Measurements from ENCODE around the gene KLHDC8A.
A peak's percentile ranks its signal among the peaks of the same experiment; 100 is the strongest.

The KLHDC8A gene

GRCh38 chr1:205343431-205344065 is 13.2 kb downstream of the KLHDC8A start:
- no peak for DNase-seq

GRCh38 chr1:205342986-205343385 is 13.7 kb downstream of the KLHDC8A start:
- no peak for DNase-seq

DNA sequence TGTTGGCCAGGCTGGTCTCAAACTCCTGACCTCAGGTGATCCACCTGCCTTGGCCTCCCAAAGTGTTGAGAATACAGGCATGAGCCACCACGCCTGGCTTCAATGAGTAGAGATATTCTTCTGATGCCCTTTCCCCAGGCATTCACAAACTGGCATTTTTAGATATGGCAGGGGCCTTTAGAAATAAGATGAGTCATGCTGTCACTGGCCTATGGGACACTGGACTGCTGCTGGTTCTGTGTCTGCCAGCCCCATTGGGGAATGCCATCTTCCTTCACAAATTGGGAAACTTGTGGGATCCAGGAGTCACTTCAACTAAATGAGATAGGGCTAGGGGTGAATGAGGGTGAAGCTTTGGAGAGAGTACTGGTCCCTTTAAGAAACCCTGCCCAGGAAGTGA is 16.0 kb downstream of the KLHDC8A start:
- DNase-seq = no peak

- DNase-seq = no peak
Measured at GRCh38 chr1:205339717-205340116, 17.0 kb downstream of the KLHDC8A start.

DNA sequence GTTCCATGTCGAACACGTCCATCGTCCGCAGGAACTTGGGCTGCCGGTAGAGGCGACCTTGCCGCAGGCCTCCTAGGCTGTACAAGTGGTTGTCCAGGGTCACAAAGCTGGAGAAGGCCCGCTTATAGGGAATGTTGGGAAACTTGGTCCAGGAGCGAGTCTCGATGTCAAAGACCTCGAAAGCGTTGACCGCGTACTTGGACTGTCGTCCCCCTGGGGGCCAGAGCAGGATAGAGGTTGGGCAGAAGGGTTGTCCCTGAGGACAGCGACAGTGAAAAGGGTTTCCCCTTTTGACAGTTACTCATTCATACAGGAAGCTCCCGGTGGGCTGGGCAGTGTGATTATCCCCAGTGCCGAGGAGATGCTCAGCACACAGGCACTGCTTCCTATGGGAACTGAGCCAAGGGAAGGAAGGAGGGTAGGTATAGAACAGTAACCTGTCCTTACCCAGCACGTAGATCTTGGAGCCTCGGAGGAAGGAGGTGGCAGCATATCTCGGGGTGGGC is 17.5 kb downstream of the KLHDC8A start:
- DNase-seq = no peak

GRCh38 chr1:205338011-205338410 is 18.7 kb downstream of the KLHDC8A start:
- no peak for DNase-seq

DNA sequence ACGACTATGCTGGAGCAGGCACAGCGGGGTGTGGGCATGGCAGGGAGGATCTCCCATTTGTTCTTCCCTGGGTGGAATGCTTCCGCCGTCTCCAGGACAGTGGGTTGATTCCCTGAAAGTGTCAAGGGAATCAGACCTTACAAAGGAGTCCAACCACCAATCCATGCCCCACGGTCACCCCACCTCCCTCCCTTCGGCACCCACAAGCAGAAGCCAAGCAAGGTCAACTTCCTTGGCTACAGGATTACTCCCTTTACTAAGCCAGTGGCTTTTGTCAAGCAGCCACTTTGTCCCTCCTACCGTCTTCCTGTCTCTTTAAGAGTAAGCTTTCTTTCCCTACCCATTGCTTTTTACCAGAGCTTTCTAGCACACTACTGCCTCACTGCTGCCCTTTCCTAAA is 19.2 kb downstream of the KLHDC8A start:
- DNase-seq = no peak

DNA sequence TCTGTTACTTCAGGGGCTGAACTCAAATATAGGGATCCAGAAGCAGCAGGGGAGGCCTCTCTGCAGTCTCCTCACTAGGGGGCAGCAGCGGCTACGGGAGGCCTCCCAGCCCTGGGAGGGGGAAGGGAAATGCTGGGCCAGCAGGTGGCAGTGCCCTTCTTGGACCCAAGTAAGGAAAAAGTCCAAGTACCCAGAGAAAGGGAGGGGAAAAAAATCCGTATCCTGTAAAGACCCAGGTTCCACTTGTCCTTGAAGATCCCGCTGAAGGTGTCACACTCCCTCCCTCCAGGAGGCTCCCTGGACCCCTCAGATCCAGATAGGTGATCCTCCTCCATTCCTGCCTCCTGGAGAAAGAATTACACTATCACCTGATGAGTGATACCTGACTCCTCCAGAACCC is 21.0 kb downstream of the KLHDC8A start:
- peak; percentile 54 for DNase-seq

DNA sequence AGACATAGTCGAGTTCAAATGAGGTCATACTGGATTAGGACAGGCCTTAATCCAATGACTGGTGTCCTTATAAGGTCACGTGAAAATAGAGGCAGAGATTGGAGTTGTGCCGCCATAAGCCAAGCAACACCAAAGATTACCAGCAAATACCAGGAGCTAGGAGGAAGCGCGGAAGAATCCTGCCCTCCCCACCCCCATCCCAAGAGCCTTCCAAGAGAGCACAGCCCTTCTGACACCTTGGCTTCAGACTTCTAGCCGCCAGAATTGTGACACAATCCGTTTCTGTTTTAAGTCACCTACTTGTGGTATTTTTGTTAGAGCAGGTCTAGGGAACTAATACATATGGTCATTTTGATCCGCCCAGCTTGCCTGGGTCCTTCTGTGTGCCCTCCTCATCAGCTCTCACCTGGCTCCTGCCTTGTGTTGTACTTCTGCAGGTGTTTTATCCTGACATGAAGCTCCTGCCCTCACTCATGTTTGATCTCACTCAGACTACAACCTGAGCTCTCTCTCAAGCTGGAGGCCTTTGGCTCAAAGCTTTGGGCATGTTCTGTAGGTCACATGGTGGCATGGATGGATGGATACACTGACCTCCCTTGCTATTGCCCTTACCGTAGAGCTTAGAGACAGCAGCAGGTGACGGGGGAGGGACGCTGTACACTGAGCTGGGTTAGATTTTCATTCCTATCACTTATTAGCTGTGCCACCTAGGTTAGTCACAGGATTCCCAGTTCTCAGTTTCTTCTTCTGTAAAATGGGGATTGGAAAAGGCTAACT is 24.5 kb downstream of the KLHDC8A start:
- DNase-seq = no peak

DNA sequence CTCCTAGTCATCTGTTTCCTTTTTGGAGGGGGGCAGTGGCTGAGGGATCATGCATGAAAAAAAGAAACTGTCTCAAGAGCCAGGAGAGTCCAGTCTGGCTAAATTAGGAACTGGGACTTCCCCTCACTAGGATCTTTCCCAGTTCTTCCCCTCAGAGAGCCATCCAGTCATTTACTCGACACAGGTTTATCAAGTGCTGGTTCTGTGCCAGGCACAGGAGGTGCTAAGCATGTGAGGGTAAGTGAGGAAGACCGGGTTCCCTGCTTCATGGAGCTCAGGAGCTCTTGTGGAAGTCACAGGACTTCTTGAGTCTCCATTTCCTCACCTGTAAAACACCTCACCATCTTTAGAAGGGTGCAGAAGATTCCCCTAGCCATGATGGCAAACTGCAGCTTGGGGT is 26.6 kb downstream of the KLHDC8A start:
- DNase-seq = no peak

GRCh38 chr1:205329719-205330118 is 27.0 kb downstream of the KLHDC8A start:
- DNase-seq = no peak

- no peak for DNase-seq
Measured at GRCh38 chr1:205328476-205328875, 28.2 kb downstream of the KLHDC8A start.

DNA sequence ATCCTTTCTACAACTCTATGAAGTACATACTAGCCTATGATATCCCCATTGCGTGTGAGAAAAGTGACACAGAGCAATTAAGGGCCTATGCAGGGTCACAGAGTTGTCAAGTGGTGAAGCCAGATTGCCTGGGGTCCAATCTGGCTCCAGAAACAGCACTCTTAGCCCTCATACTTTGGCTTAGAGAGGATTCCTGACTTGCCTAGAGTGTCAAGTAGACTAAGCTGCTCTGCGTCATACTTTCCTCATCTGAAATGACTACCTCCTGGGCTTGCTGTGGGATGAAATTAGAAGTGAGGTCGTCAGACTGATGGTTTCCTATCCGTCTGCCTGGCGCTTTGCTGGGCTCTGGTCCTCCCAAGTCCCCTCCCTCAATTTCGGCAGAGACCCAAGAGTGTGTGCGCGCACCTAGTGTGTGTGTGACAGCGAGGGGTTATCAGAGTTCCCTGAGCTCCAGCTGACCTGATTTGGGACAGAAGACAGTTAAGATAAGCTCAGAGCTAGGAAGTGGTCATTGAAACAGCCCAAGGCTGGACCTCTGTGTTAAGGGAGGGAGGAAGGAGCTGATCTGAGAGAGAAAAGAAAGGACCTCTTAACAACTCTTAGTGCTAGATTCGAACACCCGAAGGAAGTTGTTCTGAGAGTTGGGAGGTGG is 29.8 kb downstream of the KLHDC8A start:
- no peak for DNase-seq

DNA sequence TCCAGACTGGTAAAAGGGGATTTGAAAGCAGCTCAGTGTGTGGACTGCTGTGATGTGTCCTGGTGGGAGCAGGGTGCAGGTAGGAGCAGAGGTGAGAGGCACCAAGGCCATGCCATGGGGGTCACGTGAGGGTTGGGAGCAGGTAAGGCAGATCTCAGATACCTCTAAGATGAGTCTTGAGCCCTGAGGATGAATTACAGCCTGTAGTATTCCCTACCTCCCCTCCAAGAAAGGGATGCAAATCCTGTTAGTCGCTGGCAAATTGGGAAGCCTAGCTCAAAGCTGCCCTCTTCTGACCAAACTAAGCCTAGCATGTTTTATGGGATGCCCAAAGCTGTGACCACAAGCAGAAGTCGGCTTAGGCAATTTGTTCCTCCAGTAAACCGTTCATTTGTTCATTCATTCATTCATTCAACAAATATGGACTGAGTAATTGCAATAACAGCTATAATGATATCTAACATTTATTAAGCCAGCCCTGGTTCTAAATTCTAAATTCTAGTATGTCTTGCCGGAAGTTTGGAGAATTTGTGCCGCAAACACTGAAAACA is 31.3 kb downstream of the KLHDC8A start:
- DNase-seq = peak; percentile 21

DNA sequence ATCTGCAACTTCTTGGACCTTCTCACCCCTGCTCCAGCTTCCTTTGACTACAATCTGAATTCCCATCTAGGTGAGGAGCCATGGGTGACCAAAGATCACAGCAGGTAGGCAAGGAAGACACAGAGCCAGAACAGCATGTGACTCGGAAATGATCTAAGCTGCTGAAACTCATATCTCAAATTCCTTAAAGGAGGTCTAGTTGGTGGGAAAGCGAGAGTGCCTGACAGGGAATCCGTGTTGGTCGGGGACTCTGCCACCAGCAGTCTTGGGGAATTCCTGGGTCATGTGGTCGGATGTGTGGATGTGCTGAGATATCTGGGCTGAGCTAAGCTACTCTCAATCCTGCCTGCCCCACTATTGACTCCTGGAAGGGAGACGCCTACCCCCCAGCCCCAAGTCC is 31.9 kb downstream of the KLHDC8A start:
- no peak for DNase-seq

GRCh38 chr1:205323794-205324193 is 32.9 kb downstream of the KLHDC8A start:
- DNase-seq = no peak

- no peak for DNase-seq
Measured at GRCh38 chr1:205321959-205322283, 34.8 kb downstream of the KLHDC8A start.

DNA sequence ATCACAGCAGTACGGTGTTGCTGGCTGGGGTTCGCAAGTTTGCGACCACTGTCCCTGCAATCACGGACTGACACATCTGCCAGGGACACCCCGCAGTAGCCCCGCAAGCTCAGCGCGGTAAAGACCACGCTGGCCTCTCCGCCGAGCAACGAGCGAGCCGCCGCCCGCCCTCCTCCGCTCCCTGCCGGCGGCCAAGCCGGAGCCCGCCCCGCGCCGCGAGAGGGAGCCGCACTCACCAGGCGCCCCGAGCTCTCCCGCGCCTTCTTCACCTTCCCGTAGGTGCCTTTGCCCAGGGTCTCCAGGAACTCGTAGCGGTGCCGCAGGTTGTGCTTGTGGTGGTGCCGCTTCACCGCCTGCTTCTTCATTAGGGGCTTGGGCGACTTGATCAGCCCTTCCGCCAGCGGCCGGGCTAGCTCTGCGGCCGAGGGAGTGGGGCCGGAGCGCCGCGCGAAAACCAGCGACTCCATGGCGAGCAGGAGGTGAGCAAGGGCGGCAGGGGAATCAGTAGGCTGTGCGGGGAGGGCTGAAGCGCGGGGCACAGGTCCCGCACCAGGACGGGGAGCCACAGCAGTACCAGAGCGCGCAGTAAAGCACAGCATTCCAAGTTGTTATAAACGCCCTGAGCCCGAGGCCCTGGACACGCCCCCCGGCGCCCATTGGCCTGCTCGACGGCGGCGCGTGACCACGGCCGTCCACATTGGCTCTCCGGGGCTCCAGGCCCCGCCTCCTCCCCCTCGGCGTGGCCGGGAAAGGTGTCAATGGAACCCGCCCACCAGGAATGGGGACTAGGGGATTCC is 35.4 kb downstream of the KLHDC8A start, which contains the start of gene NUAK2:
Gene NUAK2, minus strand, starts transcription at position 584 of the 797 bp plus-strand sequence. Its CDS starts 117 bp downstream, at position 467.
- DNase-seq = peak; percentile 52

- DNase-seq = peak; percentile 58
Measured at GRCh38 chr1:205319081-205320018, 37.4 kb downstream of the KLHDC8A start.

DNA sequence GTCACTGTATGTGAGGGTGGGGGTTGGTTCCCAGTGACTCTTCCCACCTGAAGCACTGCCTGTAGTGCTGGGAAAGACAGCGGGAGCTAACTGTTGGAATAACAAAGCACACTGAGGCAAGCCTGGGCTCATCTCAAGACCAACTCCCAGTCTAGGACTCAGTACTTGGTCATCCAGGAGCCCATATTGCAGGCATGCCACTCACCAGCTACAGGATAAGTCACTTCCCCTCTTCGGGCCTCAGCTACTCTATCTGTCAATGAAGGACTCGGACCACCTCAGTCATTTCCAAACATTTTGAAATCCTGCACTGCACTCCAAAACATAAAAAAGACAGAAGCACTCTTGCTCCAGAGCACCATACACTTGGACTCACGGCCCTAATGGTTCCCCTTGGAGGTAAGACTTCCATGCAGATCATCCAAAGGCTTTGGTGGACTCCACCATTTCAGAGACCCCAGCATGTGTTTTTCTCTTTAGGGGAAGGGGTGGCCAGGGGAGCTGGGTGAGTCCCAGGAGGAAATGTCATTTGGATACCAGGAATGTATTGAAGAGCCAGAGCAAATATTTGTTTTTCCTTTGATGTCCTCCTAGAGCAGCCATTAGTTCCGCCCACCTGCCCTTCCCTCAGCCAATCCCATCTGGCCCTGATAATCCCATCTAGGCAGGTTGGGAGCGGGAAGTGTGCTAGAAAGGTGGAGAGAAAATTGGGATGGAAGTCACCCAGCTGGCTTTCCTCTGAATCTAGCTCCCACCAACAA is 38.3 kb downstream of the KLHDC8A start:
- DNase-seq = no peak

All from DMS 273 treated with DMSO at 0.1 percent for 48 hours (cell line).